Measurements from ENCODE around the gene VTI1A. TPM values are rescaled to one million over a fixed set of nuclear protein-coding genes. Genes with fewer than 3 reads are reported as not detected.

The VTI1A gene
- total RNA-seq, 6 experiments from 2014 or later = 23.6 to 27.9 (median 24.9) TPM

- Mint-ChIP-seq H3K4me1 (ENCODE audit: low read depth) (peaks cover 22% of the 10 kb centered on the region), H3K4me3 (no peak overlapping the region), H3K27me3 (ENCODE audit: insufficient read depth) (peaks cover 5% of the 10 kb centered on the region), H3K27ac (no peak overlapping the region), H3K36me3 (ENCODE audit: low read depth) (peaks cover 12% of the 10 kb centered on the region), H3K9me3 (no peaks in the 10 kb centered on the region)
- no peak for DNase-seq
- TF ChIP-seq, protein P1, sequence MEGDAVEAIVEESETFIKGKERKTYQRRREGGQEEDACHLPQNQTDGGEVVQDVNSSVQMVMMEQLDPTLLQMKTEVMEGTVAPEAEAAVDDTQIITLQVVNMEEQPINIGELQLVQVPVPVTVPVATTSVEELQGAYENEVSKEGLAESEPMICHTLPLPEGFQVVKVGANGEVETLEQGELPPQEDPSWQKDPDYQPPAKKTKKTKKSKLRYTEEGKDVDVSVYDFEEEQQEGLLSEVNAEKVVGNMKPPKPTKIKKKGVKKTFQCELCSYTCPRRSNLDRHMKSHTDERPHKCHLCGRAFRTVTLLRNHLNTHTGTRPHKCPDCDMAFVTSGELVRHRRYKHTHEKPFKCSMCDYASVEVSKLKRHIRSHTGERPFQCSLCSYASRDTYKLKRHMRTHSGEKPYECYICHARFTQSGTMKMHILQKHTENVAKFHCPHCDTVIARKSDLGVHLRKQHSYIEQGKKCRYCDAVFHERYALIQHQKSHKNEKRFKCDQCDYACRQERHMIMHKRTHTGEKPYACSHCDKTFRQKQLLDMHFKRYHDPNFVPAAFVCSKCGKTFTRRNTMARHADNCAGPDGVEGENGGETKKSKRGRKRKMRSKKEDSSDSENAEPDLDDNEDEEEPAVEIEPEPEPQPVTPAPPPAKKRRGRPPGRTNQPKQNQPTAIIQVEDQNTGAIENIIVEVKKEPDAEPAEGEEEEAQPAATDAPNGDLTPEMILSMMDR (IDR thresholded peaks at IDR 0.05) = no peak
These were observed 294.9 kb downstream of the VTI1A start for GRCh38 chr10:112741830-112742402.

- no peak overlapping the region for H3K27ac Mint-ChIP-seq
- DNase-seq = no peak
- H3K4me3 Mint-ChIP-seq = no peak overlapping the region
- H3K36me3 Mint-ChIP-seq (ENCODE audit: low read depth) = 0 out of 2 replicates have a peak, but pooled peaks cover under 1% of the 10 kb centered on the region
- no peaks in the 10 kb centered on the region; the same call in 1 of the 2 replicates for H3K27me3 Mint-ChIP-seq (ENCODE audit: insufficient read depth)
- peaks cover 15% of the 10 kb centered on the region for H3K4me1 Mint-ChIP-seq (ENCODE audit: low read depth)
- no peaks in the 10 kb centered on the region for H3K9me3 Mint-ChIP-seq
- TF ChIP-seq, protein P1 (IDR thresholded peaks at IDR 0.05) = no peak
These were observed 297.4 kb downstream of the VTI1A start for GRCh38 chr10:112744181-112745096.

DNA sequence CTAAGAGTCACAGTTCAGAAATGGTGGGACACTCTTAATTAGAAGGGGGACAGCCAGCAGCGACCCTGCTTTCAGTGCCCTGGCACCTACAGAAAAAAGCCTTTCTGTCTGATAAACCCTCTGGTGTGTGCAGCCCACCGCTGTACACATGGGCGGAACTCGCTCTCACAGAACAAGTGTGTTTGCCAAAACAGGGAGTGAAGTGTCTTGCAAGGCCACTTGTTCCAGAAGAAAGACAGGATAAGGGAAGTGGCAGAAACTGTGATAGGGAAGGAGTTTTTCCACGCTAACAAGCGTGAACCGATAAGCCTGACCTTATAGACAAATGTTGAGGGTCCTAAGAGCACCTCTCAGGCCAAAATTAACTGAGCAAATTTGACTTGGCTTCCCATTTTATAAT is 299.3 kb downstream of the VTI1A start:
- Mint-ChIP-seq H3K4me3 (no peak overlapping the region), H3K27ac (no peak overlapping the region), H3K4me1 (ENCODE audit: low read depth) (peaks cover 15% of the 10 kb centered on the region), H3K36me3 (ENCODE audit: low read depth) (no peaks in the 10 kb centered on the region), H3K27me3 (ENCODE audit: insufficient read depth) (no peaks in the 10 kb centered on the region; the same call in 1 of the 2 replicates), H3K9me3 (no peaks in the 10 kb centered on the region)
- TF ChIP-seq, protein P1 (IDR thresholded peaks at IDR 0.05) = no peak
- no peak for DNase-seq

- Mint-ChIP-seq H3K27me3 (ENCODE audit: insufficient read depth) (no peaks in the 10 kb centered on the region; the same call in 1 of the 2 replicates), H3K4me3 (no peak overlapping the region), H3K9me3 (no peaks in the 10 kb centered on the region), H3K27ac (no peak overlapping the region), H3K4me1 (ENCODE audit: low read depth) (peaks cover 24% of the 10 kb centered on the region), H3K36me3 (ENCODE audit: low read depth) (no peaks in the 10 kb centered on the region)
- DNase-seq = no peak
- TF ChIP-seq, protein P1 (IDR thresholded peaks at IDR 0.05) = no peak
These were observed 303.6 kb downstream of the VTI1A start for GRCh38 chr10:112750427-112751167.

- DNase-seq = no peak
- peaks cover 24% of the 10 kb centered on the region for H3K4me1 Mint-ChIP-seq (ENCODE audit: low read depth)
These were observed 304.6 kb downstream of the VTI1A start for GRCh38 chr10:112751651-112752050.

More at GRCh38 chr10:112751651-112752050, 304.6 kb downstream of the VTI1A start:
- Mint-ChIP-seq H3K36me3 (ENCODE audit: low read depth) (no peaks in the 10 kb centered on the region), H3K27ac (no peak overlapping the region), H3K4me3 (no peak overlapping the region), H3K9me3 (no peaks in the 10 kb centered on the region), H3K27me3 (ENCODE audit: insufficient read depth) (no peaks in the 10 kb centered on the region)
- TF ChIP-seq, protein P1 (IDR thresholded peaks at IDR 0.05) = no peak
